SK-N-SH treated with all-trans-retinoic acid at 6 μM for 48 hours (cell line): Measurements from ENCODE around the gene MRGPRF.

Source experiments
- ATAC-seq: fragments of 200-7000 bp; cut with Tn5 transposase; 3 replicates; pipeline ENCODE4 v1.9.1; 2020; ENCODE audit warnings: mild to moderate bottlenecking, moderate library complexity
- ARNTL ChIP-seq: fragments of 450-650 bp; formaldehyde crosslinking; IDR thresholded peaks from 2 replicates; pipeline ENCODE4 v1.5.0; 2020; ENCODE audit warnings: low read depth, mild to moderate bottlenecking, moderate library complexity, borderline replicate concordance
- BACH2 ChIP-seq: fragments of 250-450 bp; sonication (Bioruptor Pico); IDR thresholded peaks from 2 replicates; pipeline ENCODE4 v1.9.0; 2021; ENCODE audit warnings: mild to moderate bottlenecking, borderline replicate concordance
- CSDC2 ChIP-seq: fragments of 250-450 bp; sonication (Bioruptor Pico); IDR thresholded peaks from 2 replicates; pipeline ENCODE4 v1.5.0; 2020; ENCODE audit warnings: mild to moderate bottlenecking, moderate library complexity
- ESRRG ChIP-seq: fragments of 250-450 bp; sonication (Bioruptor Pico); IDR thresholded peaks from 2 replicates; pipeline ENCODE4 v1.6.1; 2021; ENCODE audit warnings: mild to moderate bottlenecking
- GLIS3 ChIP-seq: fragments of 250-450 bp; sonication (Bioruptor Pico); IDR thresholded peaks from 2 replicates; pipeline ENCODE4 v1.5.0; 2020; ENCODE audit warnings: mild to moderate bottlenecking, moderate library complexity
- ISL1 ChIP-seq: fragments of 250-450 bp; sonication (Bioruptor Pico); IDR thresholded peaks from 2 replicates; pipeline ENCODE4 v2.1.2; 2022; ENCODE audit warnings: mild to moderate bottlenecking, moderate library complexity
- OSR1 ChIP-seq: fragments of 250-450 bp; sonication (Bioruptor Pico); IDR thresholded peaks from 2 replicates; pipeline ENCODE4 v1.8.0; 2022; ENCODE audit warnings: moderate library complexity, mild to moderate bottlenecking, inconsistent platforms
- PPARA ChIP-seq: fragments of 250-450 bp; sonication (Bioruptor Pico); IDR thresholded peaks from 2 replicates; pipeline ENCODE4 v1.5.0; 2020; ENCODE audit warnings: mild to moderate bottlenecking, borderline replicate concordance
- RARB ChIP-seq: fragments of 250-450 bp; sonication (Bioruptor Pico); IDR thresholded peaks from 2 replicates; pipeline ENCODE4 v1.8.0; 2021; ENCODE audit warnings: mild to moderate bottlenecking, moderate library complexity
- SNAI2 ChIP-seq: fragments of 250-450 bp; sonication (Bioruptor Pico); IDR thresholded peaks from 2 replicates; pipeline ENCODE4 v1.5.0; 2020; ENCODE audit warnings: mild to moderate bottlenecking, moderate library complexity
- TCF4 ChIP-seq: fragments of 250-450 bp; sonication (Bioruptor Pico); IDR thresholded peaks from 2 replicates; pipeline ENCODE4 v1.8.0; 2021; ENCODE audit warnings: mild to moderate bottlenecking, moderate library complexity, borderline replicate concordance
- ZFP3 ChIP-seq: fragments of 250-450 bp; sonication (Bioruptor Pico); IDR thresholded peaks from 2 replicates; pipeline ENCODE4 v1.5.0; 2020; ENCODE audit warnings: mild to moderate bottlenecking, moderate library complexity
- ZFP30 ChIP-seq: fragments of 450-650 bp; formaldehyde crosslinking; IDR thresholded peaks from 2 replicates; pipeline ENCODE4 v1.5.0; 2022; ENCODE audit warnings: mild to moderate bottlenecking, moderate library complexity
- ZNF565 ChIP-seq: fragments of 450-650 bp; formaldehyde crosslinking; conservative IDR thresholded peaks from 2 replicates; pipeline ENCODE4 v1.5.0; 2020; ENCODE audit warnings: low read depth, mild to moderate bottlenecking, moderate library complexity
- ZNF70 ChIP-seq: fragments of 450-650 bp; formaldehyde crosslinking; IDR thresholded peaks from 2 replicates; pipeline ENCODE4 v1.5.0; 2020; ENCODE audit warnings: mild to moderate bottlenecking, moderate library complexity
- ZNF8 ChIP-seq: fragments of 450-650 bp; formaldehyde crosslinking; IDR thresholded peaks from 2 replicates; pipeline ENCODE4 v1.5.0; 2020; ENCODE audit warnings: mild to moderate bottlenecking, moderate library complexity
- TF ChIP-seq, protein P1 (sequence below): fragments of 250-450 bp; sonication (Bioruptor Pico); IDR thresholded peaks from 2 replicates; pipeline ENCODE4 v1.5.0; 2020; ENCODE audit warnings: mild to moderate bottlenecking, moderate library complexity
- TF ChIP-seq, protein P2 (sequence below): fragments of 250-450 bp; sonication (Bioruptor Pico); IDR thresholded peaks from 2 replicates; pipeline ENCODE4 v1.8.0; 2020; ENCODE audit warnings: mild to moderate bottlenecking, moderate library complexity, borderline replicate concordance
- TF ChIP-seq, protein P3 (sequence below): fragments of 250-450 bp; sonication (Bioruptor Pico); IDR thresholded peaks from 2 replicates; pipeline ENCODE4 v1.5.1; 2020; ENCODE audit warnings: low read depth, mild to moderate bottlenecking, moderate library complexity
- TF ChIP-seq, protein P4 (sequence below): fragments of 250-450 bp; sonication (Bioruptor Pico); IDR thresholded peaks from 2 replicates; pipeline ENCODE4 v1.5.1; 2021; ENCODE audit warnings: mild to moderate bottlenecking, moderate library complexity

Gene MRGPRF

DNA sequence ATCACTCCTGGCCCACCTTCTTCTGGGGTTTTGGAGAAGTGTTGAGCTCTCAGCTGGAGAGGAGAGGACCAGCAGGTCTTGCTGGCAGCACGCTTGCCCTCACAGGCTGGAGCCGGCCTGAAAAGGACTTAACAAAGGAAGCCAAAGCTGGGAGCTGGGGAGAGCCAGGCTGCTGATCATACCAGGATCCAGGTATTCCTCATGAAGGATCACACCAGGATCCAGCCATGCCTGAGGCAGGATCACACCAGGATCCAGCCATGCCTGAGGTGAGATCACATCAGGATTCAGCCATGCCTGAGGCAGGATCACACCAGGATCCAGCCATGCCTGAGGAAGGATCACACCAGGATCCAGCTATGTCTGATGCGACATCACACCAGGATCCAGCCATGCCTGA, 49.3 kb downstream of the MRGPRF start:
- TF ChIP-seq, protein P1, sequence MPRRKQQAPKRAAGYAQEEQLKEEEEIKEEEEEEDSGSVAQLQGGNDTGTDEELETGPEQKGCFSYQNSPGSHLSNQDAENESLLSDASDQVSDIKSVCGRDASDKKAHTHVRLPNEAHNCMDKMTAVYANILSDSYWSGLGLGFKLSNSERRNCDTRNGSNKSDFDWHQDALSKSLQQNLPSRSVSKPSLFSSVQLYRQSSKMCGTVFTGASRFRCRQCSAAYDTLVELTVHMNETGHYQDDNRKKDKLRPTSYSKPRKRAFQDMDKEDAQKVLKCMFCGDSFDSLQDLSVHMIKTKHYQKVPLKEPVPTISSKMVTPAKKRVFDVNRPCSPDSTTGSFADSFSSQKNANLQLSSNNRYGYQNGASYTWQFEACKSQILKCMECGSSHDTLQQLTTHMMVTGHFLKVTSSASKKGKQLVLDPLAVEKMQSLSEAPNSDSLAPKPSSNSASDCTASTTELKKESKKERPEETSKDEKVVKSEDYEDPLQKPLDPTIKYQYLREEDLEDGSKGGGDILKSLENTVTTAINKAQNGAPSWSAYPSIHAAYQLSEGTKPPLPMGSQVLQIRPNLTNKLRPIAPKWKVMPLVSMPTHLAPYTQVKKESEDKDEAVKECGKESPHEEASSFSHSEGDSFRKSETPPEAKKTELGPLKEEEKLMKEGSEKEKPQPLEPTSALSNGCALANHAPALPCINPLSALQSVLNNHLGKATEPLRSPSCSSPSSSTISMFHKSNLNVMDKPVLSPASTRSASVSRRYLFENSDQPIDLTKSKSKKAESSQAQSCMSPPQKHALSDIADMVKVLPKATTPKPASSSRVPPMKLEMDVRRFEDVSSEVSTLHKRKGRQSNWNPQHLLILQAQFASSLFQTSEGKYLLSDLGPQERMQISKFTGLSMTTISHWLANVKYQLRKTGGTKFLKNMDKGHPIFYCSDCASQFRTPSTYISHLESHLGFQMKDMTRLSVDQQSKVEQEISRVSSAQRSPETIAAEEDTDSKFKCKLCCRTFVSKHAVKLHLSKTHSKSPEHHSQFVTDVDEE = no peak
- no peak for TF ChIP-seq ESRRG
- TF ChIP-seq ZNF8 (CRISPR knock-in tag) = no peak
- no peak for TF ChIP-seq TCF4 (CRISPR knock-in tag)
- TF ChIP-seq, protein P2, sequence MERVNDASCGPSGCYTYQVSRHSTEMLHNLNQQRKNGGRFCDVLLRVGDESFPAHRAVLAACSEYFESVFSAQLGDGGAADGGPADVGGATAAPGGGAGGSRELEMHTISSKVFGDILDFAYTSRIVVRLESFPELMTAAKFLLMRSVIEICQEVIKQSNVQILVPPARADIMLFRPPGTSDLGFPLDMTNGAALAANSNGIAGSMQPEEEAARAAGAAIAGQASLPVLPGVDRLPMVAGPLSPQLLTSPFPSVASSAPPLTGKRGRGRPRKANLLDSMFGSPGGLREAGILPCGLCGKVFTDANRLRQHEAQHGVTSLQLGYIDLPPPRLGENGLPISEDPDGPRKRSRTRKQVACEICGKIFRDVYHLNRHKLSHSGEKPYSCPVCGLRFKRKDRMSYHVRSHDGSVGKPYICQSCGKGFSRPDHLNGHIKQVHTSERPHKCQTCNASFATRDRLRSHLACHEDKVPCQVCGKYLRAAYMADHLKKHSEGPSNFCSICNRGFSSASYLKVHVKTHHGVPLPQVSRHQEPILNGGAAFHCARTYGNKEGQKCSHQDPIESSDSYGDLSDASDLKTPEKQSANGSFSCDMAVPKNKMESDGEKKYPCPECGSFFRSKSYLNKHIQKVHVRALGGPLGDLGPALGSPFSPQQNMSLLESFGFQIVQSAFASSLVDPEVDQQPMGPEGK (CRISPR knock-in tag) = no peak
- no peak for TF ChIP-seq PPARA (CRISPR knock-in tag)
- no peak for TF ChIP-seq ZNF70 (CRISPR knock-in tag)
- TF ChIP-seq ISL1 = no peak
- TF ChIP-seq BACH2 (CRISPR knock-in tag) = no peak
- TF ChIP-seq, protein P3, sequence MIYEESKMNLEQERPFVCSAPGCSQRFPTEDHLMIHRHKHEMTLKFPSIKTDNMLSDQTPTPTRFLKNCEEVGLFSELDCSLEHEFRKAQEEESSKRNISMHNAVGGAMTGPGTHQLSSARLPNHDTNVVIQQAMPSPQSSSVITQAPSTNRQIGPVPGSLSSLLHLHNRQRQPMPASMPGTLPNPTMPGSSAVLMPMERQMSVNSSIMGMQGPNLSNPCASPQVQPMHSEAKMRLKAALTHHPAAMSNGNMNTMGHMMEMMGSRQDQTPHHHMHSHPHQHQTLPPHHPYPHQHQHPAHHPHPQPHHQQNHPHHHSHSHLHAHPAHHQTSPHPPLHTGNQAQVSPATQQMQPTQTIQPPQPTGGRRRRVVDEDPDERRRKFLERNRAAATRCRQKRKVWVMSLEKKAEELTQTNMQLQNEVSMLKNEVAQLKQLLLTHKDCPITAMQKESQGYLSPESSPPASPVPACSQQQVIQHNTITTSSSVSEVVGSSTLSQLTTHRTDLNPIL (CRISPR knock-in tag) = no peak
- TF ChIP-seq OSR1 (CRISPR knock-in tag) = no peak
- TF ChIP-seq ZFP30 = no peak
- TF ChIP-seq, protein P4, sequence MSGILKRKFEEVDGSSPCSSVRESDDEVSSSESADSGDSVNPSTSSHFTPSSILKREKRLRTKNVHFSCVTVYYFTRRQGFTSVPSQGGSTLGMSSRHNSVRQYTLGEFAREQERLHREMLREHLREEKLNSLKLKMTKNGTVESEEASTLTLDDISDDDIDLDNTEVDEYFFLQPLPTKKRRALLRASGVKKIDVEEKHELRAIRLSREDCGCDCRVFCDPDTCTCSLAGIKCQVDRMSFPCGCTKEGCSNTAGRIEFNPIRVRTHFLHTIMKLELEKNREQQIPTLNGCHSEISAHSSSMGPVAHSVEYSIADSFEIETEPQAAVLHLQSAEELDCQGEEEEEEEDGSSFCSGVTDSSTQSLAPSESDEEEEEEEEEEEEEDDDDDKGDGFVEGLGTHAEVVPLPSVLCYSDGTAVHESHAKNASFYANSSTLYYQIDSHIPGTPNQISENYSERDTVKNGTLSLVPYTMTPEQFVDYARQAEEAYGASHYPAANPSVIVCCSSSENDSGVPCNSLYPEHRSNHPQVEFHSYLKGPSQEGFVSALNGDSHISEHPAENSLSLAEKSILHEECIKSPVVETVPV (CRISPR knock-in tag) = no peak
- ATAC-seq = no peak

DNA sequence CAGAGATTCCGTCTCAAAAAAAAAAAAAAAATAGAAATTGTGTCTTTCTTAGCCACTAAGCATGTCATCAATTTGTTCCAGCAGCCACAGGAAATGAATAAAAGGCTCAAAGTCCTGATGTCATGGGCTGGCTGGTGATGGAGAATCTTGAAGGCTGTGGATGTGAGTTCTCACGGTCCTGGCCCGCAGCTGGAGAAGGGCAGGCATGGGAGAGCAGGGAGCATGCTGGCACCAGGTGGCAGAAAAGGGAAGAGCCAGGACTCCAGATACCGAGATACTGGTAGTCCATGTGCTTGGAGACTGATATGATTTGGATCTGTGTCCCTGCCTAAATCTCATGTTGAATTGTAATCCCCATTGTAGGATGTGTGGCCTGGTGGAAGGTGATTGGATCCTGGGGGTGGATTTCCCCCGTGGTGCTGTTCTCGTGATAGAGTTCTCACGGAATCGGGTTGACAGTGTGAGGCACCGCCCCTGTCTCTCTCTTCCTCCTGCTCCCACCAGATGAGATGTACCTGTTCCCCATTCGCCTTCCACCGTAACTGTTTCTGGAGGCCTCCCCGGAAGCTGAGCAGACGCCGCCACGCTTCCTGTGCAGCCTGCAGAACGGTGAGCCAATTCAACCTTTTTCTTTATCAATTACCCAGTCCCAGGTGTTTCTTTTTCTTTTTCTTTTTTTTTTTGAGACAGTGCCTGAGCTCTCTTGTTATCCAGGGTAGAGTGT, 50.4 kb downstream of the MRGPRF start:
- peak; percentile 42; the same call in 1 of the 3 replicates for ATAC-seq
- TF ChIP-seq ISL1 = no peak
- TF ChIP-seq SNAI2 (CRISPR knock-in tag) = no peak
- no peak for TF ChIP-seq GLIS3
- TF ChIP-seq ARNTL (CRISPR knock-in tag) = no peak
- TF ChIP-seq, protein P2 (CRISPR knock-in tag) = no peak
- TF ChIP-seq, protein P3 (CRISPR knock-in tag) = no peak
- TF ChIP-seq ZNF8 (CRISPR knock-in tag) = no peak
- no peak for TF ChIP-seq RARB
- no peak for TF ChIP-seq ZNF70 (CRISPR knock-in tag)
- TF ChIP-seq, protein P4 (CRISPR knock-in tag) = no peak
- no peak for TF ChIP-seq BACH2 (CRISPR knock-in tag)
- no peak for TF ChIP-seq ZFP3 (CRISPR knock-in tag)
- no peak for TF ChIP-seq CSDC2 (CRISPR knock-in tag)
- TF ChIP-seq, protein P1 = no peak
- TF ChIP-seq PPARA (CRISPR knock-in tag) = no peak
- TF ChIP-seq ZNF565 = no peak
- TF ChIP-seq TCF4 (CRISPR knock-in tag) = no peak
- TF ChIP-seq ESRRG = no peak
- TF ChIP-seq, all 23 proteins: peak for 0
